Measurements from ENCODE around the gene IL1RAPL1.

IL1RAPL1 gene

GRCh38 chrX:28756175-28756574, 168.9 kb downstream of the IL1RAPL1 start:
- TF ChIP-seq TAF1 (IDR thresholded peaks at IDR 0.05; ENCODE audit: borderline replicate concordance, insufficient read depth, low read length) (no peak), SIN3A (IDR thresholded peaks at IDR 0.05; ENCODE audit: borderline replicate concordance, insufficient read depth, low read length) (no peak), FOXP2 (optimal IDR thresholded peaks at IDR 0.05; ENCODE audit: borderline replicate concordance, extremely low read depth, extremely low read length, insufficient read depth) (no peak), POLR2AphosphoS5 (IDR thresholded peaks at IDR 0.05; ENCODE audit: low read depth, low read length) (no peak)

- TF ChIP-seq TAF1 (IDR thresholded peaks at IDR 0.05; ENCODE audit: borderline replicate concordance, insufficient read depth, low read length) (no peak), FOXP2 (optimal IDR thresholded peaks at IDR 0.05; ENCODE audit: borderline replicate concordance, extremely low read depth, extremely low read length, insufficient read depth) (no peak), SIN3A (IDR thresholded peaks at IDR 0.05; ENCODE audit: borderline replicate concordance, insufficient read depth, low read length) (no peak), POLR2AphosphoS5 (IDR thresholded peaks at IDR 0.05; ENCODE audit: low read depth, low read length) (no peak), REST (IDR thresholded peaks at IDR 0.05; ENCODE audit: insufficient read depth in 1 of 2, low read depth in 2 of 2, low read length in 2 of 2) (no peak)
Measured at GRCh38 chrX:28756647-28757046, 169.4 kb downstream of the IL1RAPL1 start.

GRCh38 chrX:28757290-28757689, 170.0 kb downstream of the IL1RAPL1 start:
- no peak for TF ChIP-seq REST (IDR thresholded peaks at IDR 0.05; ENCODE audit: insufficient read depth in 1 of 2, low read depth in 2 of 2, low read length in 2 of 2)
- TF ChIP-seq FOXP2 (optimal IDR thresholded peaks at IDR 0.05; ENCODE audit: borderline replicate concordance, extremely low read depth, extremely low read length, insufficient read depth), result no peak
- no peak for TF ChIP-seq POLR2AphosphoS5 (IDR thresholded peaks at IDR 0.05; ENCODE audit: low read depth, low read length)
- TF ChIP-seq SIN3A (IDR thresholded peaks at IDR 0.05; ENCODE audit: borderline replicate concordance, insufficient read depth, low read length), result no peak
- no peak for TF ChIP-seq TAF1 (IDR thresholded peaks at IDR 0.05; ENCODE audit: borderline replicate concordance, insufficient read depth, low read length)

DNA sequence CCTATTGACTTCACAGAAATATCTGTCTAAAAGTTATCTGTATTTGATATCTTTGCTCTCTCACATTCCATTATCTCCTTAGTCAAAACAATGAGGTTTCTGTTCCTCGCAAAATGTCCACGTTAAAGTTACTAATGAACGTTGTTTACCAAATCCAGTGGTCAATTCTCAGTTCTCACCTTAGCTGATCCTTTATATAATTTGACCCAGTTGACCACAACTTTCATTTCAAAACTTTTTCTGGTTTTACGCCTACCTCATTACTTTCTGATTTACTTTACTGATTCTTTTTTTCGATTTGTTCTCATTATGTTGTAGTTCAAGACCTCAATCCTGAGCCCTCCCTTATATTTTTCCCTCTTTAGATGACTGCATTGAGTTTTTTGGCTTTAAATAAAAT, 186.6 kb downstream of the IL1RAPL1 start:
- TF ChIP-seq REST (IDR thresholded peaks at IDR 0.05; ENCODE audit: insufficient read depth in 1 of 2, low read depth in 2 of 2, low read length in 2 of 2), result no peak
- no peak for TF ChIP-seq FOXP2 (optimal IDR thresholded peaks at IDR 0.05; ENCODE audit: borderline replicate concordance, extremely low read depth, extremely low read length, insufficient read depth)

- no peak for TF ChIP-seq TAF1 (IDR thresholded peaks at IDR 0.05; ENCODE audit: borderline replicate concordance, insufficient read depth, low read length)
- no peak for TF ChIP-seq FOXP2 (optimal IDR thresholded peaks at IDR 0.05; ENCODE audit: borderline replicate concordance, extremely low read depth, extremely low read length, insufficient read depth)
- TF ChIP-seq REST (IDR thresholded peaks at IDR 0.05; ENCODE audit: insufficient read depth in 1 of 2, low read depth in 2 of 2, low read length in 2 of 2), result no peak
- TF ChIP-seq POLR2AphosphoS5 (IDR thresholded peaks at IDR 0.05; ENCODE audit: low read depth, low read length), result no peak
- no peak for TF ChIP-seq SIN3A (IDR thresholded peaks at IDR 0.05; ENCODE audit: borderline replicate concordance, insufficient read depth, low read length)
Measured at GRCh38 chrX:28787206-28787605, 200.0 kb downstream of the IL1RAPL1 start.

Measured in PFSK-1 (cell line).